GM18505 (cell line): ENCODE data around the gene ARSI.

Source experiments
- ATAC-seq: cut with Tn5 transposase; IDR thresholded peaks from one replicate; pipeline ENCODE4 v1.9.1; 2021; ENCODE audit not compliant: unreplicated experiment
- POLR2A ChIP-seq: IDR thresholded peaks from 4 replicates; pipeline ENCODE4 v1.6.1; 2011; ENCODE audit warnings: borderline replicate concordance; ENCODE audit not compliant: insufficient read depth, insufficient read length; ENCODE audit errors: extremely low read depth

ARSI gene

DNA sequence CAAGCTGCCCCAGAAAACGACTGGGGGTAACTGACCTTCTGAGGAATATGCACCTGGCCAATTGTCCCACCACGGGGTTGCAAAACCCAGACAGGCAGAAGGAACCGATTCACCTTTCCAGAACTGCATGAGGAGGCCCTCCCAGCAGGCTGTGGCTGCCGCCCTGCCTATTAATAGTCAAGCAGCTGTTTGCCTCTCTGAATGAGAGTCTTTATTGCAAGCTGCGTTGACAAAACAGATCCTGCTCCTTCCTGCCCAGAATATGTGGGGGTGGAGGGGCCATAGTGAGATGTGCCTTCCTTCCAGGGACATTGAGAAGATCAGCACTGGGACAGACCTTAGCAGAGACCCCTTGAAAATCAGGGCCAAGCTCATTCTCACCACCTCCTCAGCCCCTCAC is 36.5 kb upstream of the ARSI start:
- TF ChIP-seq POLR2A = no peak
- ATAC-seq = no peak

DNA sequence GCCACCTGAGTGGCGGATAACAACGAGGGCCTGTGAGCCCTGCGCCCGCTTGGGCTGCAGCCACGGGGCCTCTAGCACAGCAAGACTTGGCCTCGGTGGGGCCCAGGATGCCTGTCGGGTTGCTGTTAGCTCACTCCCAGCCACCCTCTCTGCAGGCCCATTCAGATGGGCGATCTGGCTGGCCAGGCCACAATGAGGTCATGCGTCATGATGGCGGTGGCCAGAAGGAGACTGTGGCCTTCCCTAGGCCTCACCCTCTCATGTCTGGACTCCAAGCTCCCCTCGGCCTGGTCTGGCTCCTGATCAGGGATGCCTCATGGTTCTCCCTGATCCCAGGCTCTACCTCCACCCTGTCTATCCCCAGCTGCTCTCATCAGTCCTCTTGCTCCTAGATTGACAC is 35.8 kb upstream of the ARSI start:
- TF ChIP-seq POLR2A = no peak
- no peak for ATAC-seq

DNA sequence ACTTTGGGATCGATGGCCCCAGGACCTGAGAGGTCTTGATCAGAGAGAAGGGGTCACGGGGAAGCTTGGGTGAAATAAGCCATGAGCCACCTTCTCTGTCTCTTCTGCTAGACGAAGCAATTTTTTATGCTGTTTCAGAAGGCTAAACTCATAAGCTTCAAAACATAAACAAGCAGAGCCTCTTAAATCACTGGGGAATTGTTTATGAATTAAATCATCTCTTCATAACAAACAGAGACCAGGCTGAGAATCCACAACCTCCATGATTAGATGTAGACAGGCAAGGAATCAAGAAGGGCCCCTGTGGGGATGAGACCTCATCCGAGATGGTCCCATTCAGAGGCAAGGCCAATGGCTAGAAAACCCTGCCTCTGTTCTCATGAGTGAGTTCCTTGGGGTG is 33.1 kb upstream of the ARSI start:
- TF ChIP-seq POLR2A = no peak
- no peak for ATAC-seq

DNA sequence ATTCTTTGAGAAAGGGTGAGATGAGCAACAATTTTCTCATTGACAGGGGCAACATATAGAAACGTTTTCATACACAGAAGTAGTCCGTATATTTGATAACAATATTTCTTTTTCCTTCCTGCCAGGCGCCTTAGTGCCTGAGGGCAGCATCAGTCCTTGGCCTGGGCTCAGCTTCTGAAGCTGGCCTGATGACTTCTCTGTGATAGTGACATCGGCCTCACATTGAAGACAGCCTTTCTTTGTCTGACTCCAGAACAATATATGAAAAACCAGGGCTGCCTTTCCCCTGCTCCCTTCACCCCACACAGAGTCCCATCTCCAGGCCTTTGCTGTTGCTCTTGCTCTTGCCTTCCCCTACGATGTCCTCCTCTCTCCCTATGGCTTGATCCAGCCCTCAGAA is 30.7 kb upstream of the ARSI start:
- no peak for ATAC-seq
- TF ChIP-seq POLR2A = no peak

DNA sequence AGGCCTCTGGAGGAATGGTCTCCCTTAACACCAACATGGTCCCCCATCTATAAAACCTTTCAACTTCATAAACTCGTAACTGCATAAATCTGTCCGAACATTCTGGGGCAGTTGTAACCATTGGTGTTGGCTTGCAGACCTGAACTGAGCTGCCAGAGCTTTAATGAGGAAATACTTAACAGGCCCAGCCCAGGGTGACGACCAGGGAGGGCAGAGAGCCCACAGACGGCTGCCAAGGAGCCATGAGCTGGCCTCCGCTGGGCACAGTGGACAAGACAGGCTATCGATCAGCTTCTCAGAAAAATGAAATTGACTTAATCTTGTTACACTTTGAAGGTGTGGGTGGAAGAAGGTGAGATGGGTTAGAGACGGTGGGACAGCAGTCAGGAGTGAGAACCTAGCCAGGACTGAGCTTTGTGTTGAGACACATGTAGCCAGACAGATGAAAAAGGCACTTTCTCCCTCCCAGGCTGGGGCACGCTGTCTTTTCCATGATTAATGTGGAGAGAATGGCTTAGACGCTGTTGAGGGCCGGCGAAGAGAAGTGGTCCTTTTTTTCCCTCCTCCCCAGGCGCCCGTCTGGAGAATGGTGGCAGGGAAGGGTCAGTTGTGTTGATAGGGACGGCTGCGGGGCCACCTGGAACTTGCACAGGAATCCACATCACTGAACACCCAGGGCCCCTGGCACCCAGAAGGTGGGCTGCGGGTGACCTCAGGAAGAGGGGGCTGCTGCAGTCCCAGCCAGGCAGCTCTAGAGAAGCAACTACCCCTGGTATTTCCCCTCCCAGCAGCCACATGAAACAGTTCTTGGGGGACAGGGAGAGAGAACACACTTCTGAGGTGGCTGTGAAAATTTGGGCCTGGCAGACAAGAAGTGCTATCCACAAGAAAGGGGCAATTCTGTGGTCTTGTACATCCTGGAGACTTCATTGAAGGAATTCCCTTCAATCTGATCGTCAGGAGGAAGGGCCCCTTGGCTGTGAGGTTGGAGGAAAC is 27.5 kb upstream of the ARSI start:
- no peak for TF ChIP-seq POLR2A
- ATAC-seq = no peak

DNA sequence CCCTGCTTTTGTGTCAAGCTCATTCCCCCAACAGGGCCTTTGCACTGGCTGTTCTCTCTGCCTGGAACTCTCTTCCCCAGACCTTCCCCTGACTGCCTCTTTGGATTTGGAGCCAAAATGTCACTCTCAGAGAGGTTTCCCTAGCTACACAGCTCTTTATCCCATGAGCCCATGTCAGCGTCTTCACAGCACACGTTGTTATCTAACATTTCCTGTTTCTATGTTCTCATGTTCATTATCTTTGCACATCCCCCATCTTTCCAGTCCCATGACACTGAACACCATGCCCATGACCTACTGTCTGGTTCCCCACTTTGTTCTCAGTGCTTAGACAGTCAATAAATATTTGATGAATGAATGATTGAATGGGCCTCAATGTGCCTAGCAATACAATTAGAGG is 26.3 kb upstream of the ARSI start:
- no peak for TF ChIP-seq POLR2A
- no peak for ATAC-seq

DNA sequence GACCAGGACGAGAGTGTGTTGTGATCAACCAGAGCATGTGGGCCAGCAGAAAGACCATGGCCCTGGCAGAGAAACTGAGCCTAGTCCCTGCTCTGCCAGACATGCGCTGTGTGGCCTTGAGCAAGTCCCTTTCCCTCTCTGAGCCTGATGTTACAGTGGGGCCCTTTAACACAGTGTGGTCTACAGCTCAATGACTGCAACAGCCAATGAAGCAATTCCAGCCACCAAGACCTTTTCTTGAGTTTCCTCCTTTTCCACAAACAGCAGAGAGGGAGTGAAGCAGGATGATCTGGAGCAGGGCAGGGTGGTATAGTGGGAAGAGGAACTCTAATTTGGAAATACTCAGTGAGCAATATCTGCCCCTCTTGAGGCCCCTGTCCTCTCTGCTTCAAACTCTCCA is 25.8 kb upstream of the ARSI start:
- no peak for ATAC-seq
- TF ChIP-seq POLR2A = no peak

DNA sequence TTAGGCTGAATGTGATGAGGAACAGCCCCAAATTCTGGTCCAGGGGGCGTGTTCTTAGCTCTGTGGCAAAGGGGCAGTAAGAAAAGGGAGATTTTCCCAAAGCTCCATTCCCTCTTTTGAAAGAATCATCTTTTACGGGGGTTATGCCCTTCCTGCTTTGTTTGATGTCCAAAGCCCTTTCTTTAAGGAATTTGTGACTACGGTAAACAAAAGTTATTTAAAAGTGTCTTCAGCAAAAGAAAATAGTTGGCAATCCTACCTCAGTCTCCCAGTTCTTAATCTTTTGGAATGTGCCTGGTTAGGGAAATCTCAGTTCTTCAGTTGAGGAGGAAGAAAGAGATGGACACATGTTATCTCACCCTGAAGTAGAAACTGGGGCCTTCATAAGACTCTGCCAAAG is 24.4 kb upstream of the ARSI start:
- no peak for ATAC-seq
- TF ChIP-seq POLR2A = no peak

DNA sequence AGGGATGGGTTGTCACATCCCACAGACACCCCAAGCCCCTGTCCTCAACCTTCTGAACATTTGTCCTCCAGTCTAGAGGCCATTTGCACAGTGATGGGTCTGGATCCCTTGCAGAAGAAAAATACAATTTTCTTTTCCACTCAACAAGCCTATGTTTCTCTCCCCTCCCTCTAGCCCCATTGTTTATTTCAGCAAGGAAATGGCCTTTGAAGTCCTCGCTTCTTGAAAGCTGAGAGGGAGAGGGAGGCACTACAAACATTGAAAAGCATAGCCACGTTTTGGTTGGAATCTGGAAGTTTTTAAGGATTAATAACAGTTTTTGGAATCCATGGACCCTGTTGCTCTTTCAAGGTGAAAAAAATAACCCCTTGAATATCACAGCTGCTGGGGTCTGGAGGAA is 24.0 kb upstream of the ARSI start:
- TF ChIP-seq POLR2A = no peak
- ATAC-seq = no peak

DNA sequence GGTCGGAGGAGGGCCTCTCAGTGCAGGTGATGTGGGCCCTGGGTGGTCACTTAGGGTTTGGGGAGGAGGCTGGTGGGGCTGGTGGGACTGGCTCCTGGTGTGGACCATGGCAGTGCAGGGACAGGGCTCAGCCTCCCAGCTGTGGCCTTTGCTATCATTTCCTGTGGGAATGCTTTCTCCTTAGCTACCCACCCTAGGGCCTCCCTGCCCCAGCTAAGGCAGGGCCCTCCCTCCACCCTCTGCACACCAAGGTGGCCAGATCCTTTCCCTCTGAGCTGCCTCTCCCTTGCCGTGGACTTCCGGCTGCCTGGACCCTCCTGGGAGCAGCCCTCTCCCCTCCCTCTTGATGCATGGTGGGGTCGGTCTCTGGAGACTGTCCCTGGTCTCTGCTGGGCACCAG is 22.7 kb upstream of the ARSI start:
- TF ChIP-seq POLR2A = no peak
- no peak for ATAC-seq

DNA sequence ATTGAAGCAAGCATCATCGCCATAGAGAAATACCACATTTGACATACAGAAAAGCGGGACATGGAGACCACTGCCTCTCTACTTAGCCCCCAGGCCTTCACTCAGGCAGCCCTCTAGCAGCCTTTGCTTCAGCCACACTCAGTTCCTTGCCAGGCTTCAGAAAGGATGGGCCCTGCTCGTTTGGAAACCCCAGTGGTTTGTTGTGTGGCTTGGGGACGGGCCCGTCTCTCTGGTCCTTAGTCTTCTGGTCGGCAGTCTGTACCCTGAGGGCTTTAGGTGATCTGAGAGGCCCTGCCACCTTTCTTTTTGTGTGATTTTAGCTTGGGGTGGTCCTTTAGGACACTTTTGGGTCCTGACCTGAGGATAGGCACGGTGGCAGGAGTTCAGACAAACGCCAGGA is 21.1 kb upstream of the ARSI start:
- TF ChIP-seq POLR2A = no peak
- ATAC-seq = no peak

DNA sequence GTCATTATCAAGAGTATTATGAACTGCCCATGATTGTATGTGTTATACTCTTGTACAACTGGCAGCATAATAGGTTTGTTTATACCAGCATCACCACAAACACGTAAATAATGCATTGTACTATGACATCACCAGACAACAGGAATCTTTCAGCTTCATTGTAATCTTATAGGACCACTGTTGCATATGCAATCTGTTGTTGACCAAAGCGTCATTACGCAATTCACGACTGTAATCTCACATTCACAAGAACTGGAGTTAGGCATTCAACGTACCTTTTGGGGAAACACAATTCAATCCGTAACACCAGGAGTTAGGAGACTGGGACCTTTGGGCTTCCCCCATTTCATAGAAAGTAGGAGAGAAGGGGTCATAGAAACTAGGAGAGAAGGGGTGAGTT is 20.4 kb upstream of the ARSI start:
- ATAC-seq = no peak
- TF ChIP-seq POLR2A = no peak

DNA sequence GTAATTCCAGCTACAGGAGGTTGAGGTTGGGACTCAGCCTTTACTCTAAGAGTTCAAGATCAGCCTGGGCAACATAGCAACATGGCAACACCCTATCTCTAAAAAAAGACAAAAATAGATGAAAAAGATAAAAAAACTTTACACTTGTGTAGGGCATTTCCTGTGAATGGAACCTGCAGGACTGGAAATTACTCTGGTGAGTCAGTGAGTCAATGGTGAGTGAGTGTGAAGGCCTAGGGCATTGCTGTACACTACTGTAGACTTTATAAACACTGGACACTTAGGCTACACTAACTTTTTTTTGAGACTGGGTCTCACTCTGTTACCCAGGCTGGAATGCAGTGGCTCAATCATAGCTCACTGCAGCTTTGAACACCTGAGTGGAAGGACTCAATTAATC is 19.5 kb upstream of the ARSI start:
- no peak for TF ChIP-seq POLR2A
- no peak for ATAC-seq

DNA sequence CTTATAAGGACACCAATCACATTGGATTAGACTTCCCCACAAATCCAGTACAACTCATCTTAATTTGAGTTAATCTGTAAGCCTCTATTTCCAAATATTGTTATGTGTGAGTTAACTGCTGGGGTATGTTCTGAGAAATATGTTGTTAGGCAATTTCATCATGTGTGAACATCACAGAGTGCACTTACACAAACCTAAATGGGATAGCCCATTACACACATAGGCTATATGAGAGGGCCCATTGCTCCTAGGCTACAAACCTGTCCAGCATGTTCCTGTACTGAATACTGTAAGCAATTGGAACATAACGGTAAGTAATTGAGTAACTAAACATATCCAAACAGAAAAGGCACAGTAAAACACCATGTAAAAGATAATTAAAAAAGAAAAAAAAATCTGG is 19.1 kb upstream of the ARSI start:
- no peak for ATAC-seq
- TF ChIP-seq POLR2A = no peak

DNA sequence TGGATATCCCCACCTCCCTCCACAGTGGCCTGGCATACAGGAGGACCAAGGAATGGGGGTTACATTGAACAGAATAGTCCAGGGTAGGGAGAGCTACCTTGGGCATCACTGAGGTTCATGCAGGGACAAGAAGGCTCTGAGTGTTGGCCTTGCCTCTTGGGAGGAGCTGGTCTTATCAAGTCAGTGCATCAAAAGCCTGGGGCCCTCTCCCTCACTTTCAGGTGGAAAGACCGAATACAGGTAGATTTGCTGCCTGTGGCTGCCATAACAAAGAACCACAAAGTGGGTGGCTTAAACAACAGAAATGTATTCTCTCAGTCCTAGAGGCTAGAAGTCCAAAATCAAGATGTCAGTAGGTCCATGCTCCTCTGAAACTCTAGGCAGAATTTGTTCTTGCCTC is 18.5 kb upstream of the ARSI start:
- ATAC-seq = no peak
- no peak for TF ChIP-seq POLR2A

DNA sequence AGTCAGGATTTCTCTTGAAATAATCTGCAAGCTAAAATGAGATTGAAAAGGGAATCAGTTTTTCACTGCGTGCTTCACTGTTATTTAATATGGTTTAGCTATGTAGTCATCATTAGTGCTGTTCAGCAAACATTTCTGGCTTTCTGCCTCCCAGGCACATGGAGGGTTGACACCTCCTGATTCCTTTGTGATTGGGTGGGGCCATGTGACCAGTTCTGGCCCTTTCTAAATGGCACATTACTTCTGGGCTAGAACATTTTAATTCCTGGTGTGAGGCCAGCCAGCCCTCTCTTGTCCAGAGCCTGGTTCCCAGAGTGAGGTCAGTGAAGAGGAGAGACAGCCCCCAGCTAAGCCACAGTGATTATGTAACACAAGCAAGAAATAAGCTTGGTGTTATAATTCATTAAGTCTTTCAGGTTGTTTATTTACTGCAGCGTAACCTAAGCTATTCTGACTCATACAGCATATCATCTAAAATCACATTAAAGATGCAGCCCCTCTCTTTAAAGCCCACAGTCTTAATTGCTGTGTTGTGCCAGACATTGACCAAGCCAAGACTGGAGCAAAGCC is 17.4 kb upstream of the ARSI start:
- no peak for ATAC-seq

More for the DNA sequence above, 17.4 kb upstream of the ARSI start:
- no peak for TF ChIP-seq POLR2A
